NB4 (cell line): ENCODE data around the gene TMEM201.

Experiments
- DNase-seq: peaks from one replicate; pipeline ENCODE4 v3.0.0; 2010; ENCODE audit warnings: low read depth
- H3K4me3 ChIP-seq: one replicate; pipeline ENCODE4 v1.5.1; 2011; ENCODE audit warnings: mild to moderate bottlenecking, low read depth, low read length, moderate library complexity
- MYC ChIP-seq: IDR thresholded peaks from 2 replicates; pipeline ENCODE4 v1.6.1; 2011; ENCODE audit warnings: low read depth, low read length
- POLR2A ChIP-seq: IDR thresholded peaks from 2 replicates; pipeline ENCODE4 v1.6.1; 2011; ENCODE audit warnings: mild to moderate bottlenecking; ENCODE audit not compliant: insufficient read length; ENCODE audit errors: extremely low read depth
- TF ChIP-seq, protein P1 (sequence below): IDR thresholded peaks from one replicate; pipeline ENCODE4 v1.5.1; 2012; ENCODE audit warnings: low read depth, low read length
- TF ChIP-seq, protein P2 (sequence below): IDR thresholded peaks from 2 replicates; pipeline ENCODE4 v1.6.1; 2011; ENCODE audit warnings: low read depth, low read length

Gene TMEM201

DNA sequence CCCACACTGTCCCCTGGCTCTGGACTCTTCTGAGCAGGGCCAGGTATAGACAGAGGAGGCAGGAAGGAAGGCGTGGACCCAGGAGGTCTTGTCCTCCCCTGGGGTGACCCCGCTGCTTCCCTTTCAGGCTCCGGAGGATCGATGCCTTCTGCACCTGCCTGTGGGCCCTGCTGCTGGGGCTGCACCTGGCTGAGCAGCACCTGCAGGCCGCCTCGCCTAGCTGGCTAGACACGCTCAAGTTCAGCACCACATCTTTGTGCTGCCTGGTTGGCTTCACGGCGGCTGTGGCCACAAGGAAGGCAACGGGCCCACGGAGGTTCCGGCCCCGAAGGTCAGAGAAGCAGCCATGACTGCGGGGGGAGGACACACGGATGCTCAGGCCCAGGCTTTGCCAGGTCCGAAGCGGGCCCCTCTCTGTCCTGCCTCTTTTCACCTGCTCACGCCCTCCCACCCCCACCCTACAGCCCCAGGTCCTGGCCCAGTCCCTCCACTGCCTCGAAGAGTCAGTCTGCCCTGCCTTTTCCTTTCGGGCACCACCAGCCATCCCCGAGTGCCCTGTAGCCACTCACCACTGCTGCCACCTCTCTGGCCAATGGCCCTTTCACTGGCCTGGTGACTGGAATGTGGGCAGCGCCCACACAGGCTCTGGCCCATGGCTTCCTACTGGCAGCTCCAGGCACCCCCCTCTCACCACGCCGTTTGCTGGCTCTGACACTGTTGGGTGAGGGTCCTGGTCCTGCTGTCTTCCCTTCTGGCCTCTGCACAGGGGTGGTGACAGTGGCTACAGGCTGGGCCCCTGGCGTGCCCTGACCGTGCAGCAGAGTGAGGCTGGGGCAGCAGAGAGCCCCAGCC is 13.5 kb downstream of the TMEM201 start:
- TF ChIP-seq, protein P1, sequence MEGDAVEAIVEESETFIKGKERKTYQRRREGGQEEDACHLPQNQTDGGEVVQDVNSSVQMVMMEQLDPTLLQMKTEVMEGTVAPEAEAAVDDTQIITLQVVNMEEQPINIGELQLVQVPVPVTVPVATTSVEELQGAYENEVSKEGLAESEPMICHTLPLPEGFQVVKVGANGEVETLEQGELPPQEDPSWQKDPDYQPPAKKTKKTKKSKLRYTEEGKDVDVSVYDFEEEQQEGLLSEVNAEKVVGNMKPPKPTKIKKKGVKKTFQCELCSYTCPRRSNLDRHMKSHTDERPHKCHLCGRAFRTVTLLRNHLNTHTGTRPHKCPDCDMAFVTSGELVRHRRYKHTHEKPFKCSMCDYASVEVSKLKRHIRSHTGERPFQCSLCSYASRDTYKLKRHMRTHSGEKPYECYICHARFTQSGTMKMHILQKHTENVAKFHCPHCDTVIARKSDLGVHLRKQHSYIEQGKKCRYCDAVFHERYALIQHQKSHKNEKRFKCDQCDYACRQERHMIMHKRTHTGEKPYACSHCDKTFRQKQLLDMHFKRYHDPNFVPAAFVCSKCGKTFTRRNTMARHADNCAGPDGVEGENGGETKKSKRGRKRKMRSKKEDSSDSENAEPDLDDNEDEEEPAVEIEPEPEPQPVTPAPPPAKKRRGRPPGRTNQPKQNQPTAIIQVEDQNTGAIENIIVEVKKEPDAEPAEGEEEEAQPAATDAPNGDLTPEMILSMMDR: no peak
- TF ChIP-seq POLR2A (no peak), MYC (no peak)
- TF ChIP-seq, protein P2, sequence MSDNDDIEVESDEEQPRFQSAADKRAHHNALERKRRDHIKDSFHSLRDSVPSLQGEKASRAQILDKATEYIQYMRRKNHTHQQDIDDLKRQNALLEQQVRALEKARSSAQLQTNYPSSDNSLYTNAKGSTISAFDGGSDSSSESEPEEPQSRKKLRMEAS: no peak

DNA sequence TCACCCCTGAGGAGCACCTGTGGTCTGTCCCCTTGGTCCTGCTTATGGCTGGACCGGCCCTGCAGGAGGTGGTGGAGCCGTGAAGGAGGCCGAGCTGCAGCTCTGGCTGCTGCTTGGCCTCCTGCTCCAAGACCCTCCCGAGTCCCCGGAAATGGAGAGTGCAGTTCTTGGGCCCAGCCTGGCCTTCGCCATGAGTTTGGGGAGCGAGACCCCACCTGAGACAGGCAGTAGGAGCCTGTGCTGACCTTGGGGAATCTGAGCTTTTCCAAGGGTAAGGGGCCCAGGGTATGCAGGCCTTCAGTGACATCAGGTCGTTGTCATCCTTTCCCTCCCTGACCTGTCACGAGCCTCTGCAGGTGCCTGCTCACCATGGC is 14.1 kb downstream of the TMEM201 start:
- no peak overlapping the region for H3K4me3 ChIP-seq
- TF ChIP-seq, protein P2: no peak
- TF ChIP-seq MYC: no peak
- TF ChIP-seq, protein P1: no peak
- TF ChIP-seq POLR2A: no peak
- DNase-seq: no peak

More for the DNA sequence above, 13.5 kb downstream of the TMEM201 start:
- no peak for DNase-seq
- no peak overlapping the region for H3K4me3 ChIP-seq

DNA sequence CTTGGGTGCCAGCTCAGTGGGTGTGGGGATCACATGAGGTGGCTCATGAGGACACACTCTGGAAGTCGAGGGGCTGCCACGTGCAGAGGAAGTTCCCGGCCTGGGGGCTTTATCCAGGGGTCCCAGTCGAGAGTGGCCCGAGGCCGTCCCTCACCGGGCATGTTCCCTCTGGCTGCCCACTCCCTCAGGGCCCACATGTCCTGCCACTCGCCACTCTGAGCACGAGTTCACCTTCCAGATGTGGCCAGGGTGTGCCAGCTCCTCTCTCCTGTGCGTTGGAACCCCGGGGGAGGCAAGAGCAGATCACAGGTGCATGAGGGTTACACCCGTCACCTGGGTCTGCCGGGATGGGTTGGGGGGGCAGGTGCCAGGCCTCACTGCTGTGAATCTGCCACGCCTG is 14.6 kb downstream of the TMEM201 start:
- no peak for TF ChIP-seq POLR2A
- TF ChIP-seq, protein P1: no peak
- TF ChIP-seq, protein P2: no peak
- TF ChIP-seq MYC: no peak
- no peak for DNase-seq
- no peak overlapping the region for H3K4me3 ChIP-seq

DNA sequence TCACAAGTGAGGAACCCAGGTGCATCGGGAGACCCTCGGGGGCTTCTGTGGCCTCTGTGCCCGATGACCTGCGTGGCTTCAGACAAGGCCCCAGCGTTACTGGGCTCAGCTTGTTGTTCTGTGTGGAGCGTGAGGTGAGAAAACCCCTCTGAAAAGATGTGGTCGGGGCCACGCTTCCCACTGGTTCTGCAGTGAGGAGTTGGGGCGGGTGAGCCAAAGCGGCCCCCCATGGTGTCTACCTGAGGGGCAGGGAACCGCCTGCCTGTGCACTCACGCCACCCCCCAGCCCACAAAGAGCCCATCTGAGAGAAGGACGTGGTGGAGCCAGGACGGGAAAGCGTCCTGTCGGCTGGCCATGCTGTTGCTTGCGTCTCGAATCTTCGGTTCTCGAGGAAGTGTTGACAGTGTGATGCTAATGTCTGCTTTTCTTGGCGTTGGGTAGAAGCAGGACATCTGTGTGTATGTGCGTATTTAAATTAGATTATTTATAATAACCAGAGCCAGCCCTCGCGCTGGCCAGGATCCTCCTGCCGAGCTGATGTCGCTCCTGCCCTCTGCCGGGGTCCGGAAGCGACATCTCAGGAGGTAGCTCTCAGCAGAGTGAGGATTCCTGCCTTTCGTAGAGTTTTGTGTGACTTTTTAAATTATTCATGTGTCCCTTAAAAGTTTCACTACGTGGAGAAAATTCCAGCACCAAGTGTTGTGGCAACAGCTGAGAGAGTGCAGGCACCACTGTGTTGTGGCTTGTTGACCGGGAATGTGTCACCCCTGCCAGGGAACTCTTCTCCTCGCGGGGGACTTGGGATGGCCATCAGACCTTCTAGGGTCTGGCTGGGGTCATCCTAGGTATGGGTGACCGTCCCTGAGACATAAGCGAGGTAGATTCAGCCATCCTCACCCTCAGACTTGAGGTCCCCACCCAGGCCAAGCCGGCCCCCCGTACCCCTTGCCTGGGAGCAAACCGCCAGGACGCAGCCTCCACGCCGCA is 15.3 kb downstream of the TMEM201 start:
- no peak overlapping the region for H3K4me3 ChIP-seq
- TF ChIP-seq POLR2A: no peak
- TF ChIP-seq, protein P1: no peak
- no peak for TF ChIP-seq MYC
- TF ChIP-seq, protein P2: no peak
- DNase-seq: no peak

DNA sequence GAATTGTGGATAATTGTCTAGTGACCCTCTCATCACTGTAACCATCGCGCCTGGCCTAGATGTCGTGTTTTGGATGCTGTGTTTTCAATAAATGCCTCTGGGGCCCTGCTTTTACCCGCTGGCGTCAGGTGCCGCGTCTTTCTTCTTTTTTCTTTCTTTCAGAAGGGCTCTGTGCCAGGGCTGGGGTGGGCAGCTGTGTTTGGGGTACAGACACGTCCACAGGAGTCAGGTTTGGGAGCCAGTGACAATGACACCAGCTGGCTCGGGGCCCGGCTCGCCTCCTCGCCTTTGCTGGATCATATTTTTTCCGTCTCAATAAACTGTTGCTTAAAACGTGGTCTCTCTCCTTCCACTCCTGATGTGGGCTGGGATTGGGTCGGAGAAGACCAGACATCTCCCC is 16.1 kb downstream of the TMEM201 start:
- no peak for TF ChIP-seq POLR2A
- TF ChIP-seq, protein P1: no peak
- TF ChIP-seq MYC: no peak
- TF ChIP-seq, protein P2: no peak
- no peak overlapping the region for H3K4me3 ChIP-seq
- no peak for DNase-seq
